Measurements from ENCODE around the gene CLIC6.

CLIC6 gene

DNA sequence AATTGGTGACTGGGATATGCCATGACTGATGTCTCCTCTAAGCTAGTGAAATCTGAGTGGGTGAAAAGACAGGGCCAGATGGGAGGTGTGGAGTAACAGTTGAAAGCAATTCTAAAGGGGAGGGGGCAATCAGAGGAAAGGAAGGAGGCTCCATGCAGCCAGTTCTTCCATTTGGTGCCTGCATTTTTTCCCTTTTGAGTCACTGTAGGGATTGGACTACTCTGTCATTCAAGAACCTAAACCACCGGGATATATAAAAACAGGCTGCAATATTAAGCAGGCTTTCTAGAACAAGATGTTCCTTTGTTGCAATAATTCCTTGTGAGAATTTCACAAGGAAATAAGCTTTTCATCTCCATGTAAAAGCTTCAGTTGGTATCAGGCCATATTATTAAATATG, 18.3 kb downstream of the CLIC6 start:
- Mint-ChIP-seq H3K9me3 (peaks cover 5% of the 10 kb centered on the region), H3K4me3 (no peak overlapping the region), H3K27ac (no peak overlapping the region), H3K27me3 (ENCODE audit: low read depth) (peaks cover 26% of the 10 kb centered on the region), H3K4me1 (no peaks in the 10 kb centered on the region), H3K36me3 (ENCODE audit: low read depth) (no peaks in the 10 kb centered on the region)
- TF ChIP-seq CTCF (IDR thresholded peaks at IDR 0.05; ENCODE audit: unreplicated experiment in 3 of 3): no peak

DNA sequence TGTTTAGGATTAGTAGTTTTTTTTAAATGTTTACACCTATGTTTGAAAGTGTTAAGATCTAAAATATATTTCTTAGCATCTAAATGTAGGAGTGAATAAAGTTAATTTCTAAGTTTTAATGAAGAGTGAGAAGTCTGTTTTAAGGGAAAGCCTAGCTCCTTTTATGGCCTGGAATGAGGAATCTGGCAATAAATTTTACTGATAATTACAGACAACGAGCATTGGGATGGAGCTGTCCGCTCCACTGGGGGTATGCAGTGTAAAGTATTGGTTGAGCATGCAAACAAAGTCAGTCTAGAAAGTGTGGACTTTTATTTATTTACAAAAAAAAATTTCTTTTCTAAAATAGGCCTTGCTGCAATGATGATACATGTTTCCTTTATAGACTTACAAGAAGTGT, 19.0 kb downstream of the CLIC6 start:
- H3K27ac Mint-ChIP-seq: no peak overlapping the region
- H3K27me3 Mint-ChIP-seq (ENCODE audit: low read depth): peaks cover 32% of the 10 kb centered on the region
- H3K4me1 Mint-ChIP-seq: no peaks in the 10 kb centered on the region
- no peak overlapping the region for H3K4me3 Mint-ChIP-seq
- no peak for TF ChIP-seq CTCF (IDR thresholded peaks at IDR 0.05; ENCODE audit: unreplicated experiment in 3 of 3)
- no peaks in the 10 kb centered on the region for H3K36me3 Mint-ChIP-seq (ENCODE audit: low read depth)
- H3K9me3 Mint-ChIP-seq: peaks cover 3% of the 10 kb centered on the region

- H3K4me1 Mint-ChIP-seq: no peaks in the 10 kb centered on the region
- H3K36me3 Mint-ChIP-seq (ENCODE audit: low read depth): no peaks in the 10 kb centered on the region
- peaks cover 4% of the 10 kb centered on the region for H3K9me3 Mint-ChIP-seq
- no peak overlapping the region for H3K27ac Mint-ChIP-seq
- no peak for TF ChIP-seq CTCF (IDR thresholded peaks at IDR 0.05; ENCODE audit: unreplicated experiment in 3 of 3)
- H3K27me3 Mint-ChIP-seq (ENCODE audit: low read depth): peaks cover 36% of the 10 kb centered on the region
- no peak overlapping the region for H3K4me3 Mint-ChIP-seq
Observed at GRCh38 chr21:34688145-34688544, 19.4 kb downstream of the CLIC6 start.

DNA sequence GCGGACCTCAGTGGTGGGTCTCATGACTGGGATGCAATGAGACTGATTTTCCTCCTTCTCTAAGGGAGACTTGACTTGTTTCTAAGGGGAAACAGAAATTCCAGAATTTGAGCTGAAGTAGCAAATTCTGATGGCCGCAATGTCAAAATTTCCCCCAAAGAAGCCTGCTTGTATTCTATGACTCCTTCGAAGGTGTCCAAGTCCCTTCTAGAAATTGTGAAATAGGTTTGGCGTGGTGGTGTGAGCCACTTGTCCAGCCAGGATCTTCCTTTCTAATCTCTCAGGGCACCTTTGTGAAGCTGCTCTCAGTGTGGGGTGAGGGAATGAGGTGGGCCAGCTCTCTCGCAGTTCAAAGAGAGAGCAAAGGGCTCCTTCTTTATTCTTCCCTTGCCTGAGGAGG, 19.9 kb downstream of the CLIC6 start:
- no peaks in the 10 kb centered on the region for H3K4me1 Mint-ChIP-seq
- no peak for TF ChIP-seq CTCF (IDR thresholded peaks at IDR 0.05; ENCODE audit: unreplicated experiment in 3 of 3)

DNA sequence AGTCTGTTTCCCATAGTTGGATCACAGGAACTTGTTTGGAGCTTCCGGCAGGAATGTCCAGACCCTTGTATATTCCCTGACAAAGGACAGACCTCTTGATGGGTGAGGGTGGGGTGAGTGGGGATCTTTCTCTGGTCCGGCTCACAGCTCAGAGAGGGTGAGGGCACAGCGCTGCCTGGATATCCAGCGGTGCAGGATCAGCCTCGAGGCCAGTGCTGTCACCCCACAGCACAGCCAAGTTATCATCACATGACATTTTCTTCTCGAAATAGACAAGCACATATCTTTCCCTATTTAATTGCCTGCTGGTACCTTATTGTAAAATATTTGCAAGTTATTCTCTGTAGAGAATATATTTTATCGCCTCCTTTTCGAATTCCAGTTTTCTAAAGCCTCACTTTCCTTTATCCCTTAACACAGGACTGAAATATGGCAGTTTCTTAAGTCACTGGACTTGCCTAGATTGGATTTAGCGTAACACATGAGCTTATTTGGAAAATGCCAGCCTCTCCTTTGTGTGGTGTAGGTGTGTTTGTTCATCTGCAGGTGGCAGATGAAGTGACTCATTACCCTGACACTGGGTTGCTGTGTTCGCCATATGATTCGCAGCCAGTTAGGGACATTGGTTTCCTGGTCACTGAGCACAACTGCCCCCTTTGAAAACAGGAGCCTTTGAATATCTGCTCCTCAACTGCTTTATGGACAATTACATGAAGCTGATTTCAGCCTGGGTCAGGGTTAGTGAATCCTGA, 21.4 kb downstream of the CLIC6 start:
- Mint-ChIP-seq H3K4me3 (no peak overlapping the region), H3K36me3 (ENCODE audit: low read depth) (peaks cover 4% of the 10 kb centered on the region), H3K27me3 (ENCODE audit: low read depth) (peaks cover 38% of the 10 kb centered on the region), H3K9me3 (peaks cover 8% of the 10 kb centered on the region), H3K27ac (no peak overlapping the region), H3K4me1 (no peaks in the 10 kb centered on the region)
- no peak for TF ChIP-seq CTCF (IDR thresholded peaks at IDR 0.05; ENCODE audit: unreplicated experiment in 3 of 3)

More for the DNA sequence above, 19.9 kb downstream of the CLIC6 start:
- peaks cover 7% of the 10 kb centered on the region for H3K9me3 Mint-ChIP-seq
- H3K27ac Mint-ChIP-seq: no peak overlapping the region
- H3K27me3 Mint-ChIP-seq (ENCODE audit: low read depth): peaks cover 38% of the 10 kb centered on the region
- no peaks in the 10 kb centered on the region for H3K36me3 Mint-ChIP-seq (ENCODE audit: low read depth)
- no peak overlapping the region for H3K4me3 Mint-ChIP-seq

DNA sequence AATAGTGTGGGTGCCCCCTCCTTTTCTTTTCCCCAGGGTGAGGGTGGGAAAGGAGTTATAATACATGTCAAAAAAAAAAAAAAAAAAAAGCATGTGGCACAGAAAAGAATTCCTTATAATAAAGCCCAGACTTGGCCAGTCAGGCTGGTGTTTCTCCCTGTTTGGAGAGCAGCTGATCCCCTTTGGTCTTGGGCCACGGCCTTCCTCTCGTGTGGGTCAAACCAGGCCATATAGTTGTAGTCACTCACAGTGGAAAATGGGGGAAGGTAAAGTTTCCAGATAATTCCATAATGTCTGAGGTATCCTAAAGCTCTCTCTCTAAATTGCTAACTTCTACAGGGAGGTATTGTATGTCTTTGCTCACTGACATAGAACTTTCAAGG, 22.0 kb downstream of the CLIC6 start:
- Mint-ChIP-seq H3K4me1 (no peaks in the 10 kb centered on the region), H3K4me3 (no peak overlapping the region), H3K27me3 (ENCODE audit: low read depth) (peaks cover 40% of the 10 kb centered on the region), H3K9me3 (peaks cover 10% of the 10 kb centered on the region), H3K27ac (no peak overlapping the region), H3K36me3 (ENCODE audit: low read depth) (peaks cover 4% of the 10 kb centered on the region)
- no peak for TF ChIP-seq CTCF (IDR thresholded peaks at IDR 0.05; ENCODE audit: unreplicated experiment in 3 of 3)
